Hippocampal formation (tissue), 2 donors: Measurements from ENCODE around the gene LARP1B.
"Not testable (repeated sequence)": the region's sequence is repeated elsewhere in the genome, so short reads cannot be mapped to it uniquely, and the experiment has no call there.

Experiments used
- DNase-seq, 2 donors: peaks; one replicate each; lab custom pipeline; 2025; lab: John Stamatoyannopoulos, UW

LARP1B gene

DNA sequence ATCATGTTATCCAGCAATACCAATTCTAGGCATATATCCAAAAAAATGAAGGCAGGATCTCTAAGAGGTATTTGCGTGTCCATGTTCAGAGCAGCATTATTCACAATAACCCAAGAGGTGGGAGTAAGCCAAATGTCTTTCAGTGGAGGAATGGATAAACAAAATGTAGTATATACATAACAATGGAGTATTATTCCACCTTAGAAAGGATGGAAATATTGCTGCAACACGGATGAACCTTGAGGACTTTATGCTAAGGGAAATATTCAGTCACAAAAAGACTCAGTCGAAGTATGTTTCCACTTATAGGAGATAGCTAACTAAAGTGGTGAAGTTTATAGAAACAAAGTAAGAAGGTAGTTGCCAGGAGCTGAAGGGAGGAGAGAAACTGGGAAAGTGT lies 74.3 kb downstream of the LARP1B start:
- no peak for DNase-seq

DNA sequence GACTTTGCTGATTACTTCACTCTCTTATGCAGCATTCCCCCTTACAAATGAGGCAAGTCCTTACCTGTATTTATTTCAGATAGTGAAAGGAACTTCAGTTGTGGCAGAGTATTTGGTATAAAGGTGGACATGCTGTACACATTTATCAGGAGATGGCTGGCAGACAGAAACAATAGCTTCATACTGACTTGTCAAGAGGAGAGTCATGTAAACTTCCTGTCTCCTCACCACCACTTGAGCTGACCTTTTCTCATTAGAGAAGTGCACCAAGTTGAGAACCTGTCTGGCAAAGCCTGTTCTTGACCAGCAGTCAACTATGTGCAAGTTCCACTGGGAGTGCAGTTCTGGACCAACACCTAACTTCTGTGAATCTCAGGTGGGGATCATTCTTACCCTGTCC lies 80.8 kb downstream of the LARP1B start:
- DNase-seq, result no peak

DNA sequence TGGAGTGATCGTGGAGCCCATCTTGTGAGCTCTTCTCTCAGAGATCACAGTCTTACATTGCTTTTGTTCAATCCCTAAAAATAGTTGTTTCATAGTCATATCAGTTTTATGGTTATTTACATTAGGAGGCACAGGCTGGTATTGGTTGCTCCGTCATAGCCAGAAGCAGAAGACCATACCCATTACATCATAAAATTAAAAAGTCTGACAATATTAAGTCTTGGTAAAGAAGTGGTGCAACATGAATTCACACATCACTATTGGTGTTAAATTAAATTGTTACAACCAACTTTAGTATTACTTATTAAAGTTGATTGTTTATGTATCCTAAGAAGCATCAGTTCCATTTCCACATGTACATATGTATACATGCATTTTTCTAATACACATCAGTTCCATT lies 84.6 kb downstream of the LARP1B start:
- DNase-seq, result no peak

DNA sequence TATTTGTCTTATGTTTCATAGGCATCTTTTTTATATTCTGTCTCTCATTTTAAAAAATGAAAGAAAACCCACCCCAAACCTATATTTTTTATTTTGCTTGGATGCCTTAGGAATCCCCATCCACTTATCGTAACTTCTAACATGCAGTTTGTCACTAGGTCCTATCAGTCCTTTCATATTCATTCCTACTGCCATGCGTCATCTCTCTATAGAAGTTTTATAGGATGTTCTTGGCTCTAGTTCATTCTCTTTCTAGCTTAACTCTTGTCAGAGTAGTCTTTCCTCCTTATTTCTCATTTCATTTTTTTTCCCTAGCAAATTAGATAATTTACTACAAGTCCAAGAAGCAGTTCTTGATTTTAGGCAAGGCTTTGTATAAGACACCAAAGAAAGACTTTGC lies 92.7 kb downstream of the LARP1B start:
- no peak for DNase-seq

DNA sequence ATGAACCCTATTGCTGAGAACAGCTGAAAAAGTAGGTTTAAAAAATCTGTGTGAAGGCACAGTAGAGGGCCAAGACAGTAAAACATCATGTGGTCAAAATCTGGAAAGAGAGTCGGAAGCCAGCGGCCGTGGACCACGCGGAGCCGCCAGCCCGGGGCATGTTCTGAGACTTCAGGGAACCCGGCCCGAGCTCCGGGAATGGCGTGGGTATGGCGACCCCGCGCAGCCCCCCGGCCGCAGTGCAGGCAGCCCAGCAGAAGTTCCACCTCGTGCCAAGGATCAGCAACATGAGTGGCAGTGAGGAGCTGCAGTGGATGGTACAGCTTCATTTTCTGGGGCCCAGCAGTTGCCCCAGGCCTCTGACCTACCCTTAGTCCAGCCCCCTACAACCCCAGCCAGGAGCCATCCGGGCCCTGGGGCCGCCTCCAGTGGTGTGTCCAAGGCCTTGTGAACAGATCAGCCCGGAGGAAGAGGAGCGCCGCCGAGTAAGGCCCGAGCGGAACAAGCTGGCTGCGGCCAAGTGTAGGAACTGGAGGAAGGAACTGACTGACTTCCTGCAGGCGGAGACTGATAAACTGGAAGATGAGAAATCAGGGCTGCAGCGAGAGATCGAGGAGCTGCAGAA lies 94.2 kb downstream of the LARP1B start:
- DNase-seq, result no peak

DNA sequence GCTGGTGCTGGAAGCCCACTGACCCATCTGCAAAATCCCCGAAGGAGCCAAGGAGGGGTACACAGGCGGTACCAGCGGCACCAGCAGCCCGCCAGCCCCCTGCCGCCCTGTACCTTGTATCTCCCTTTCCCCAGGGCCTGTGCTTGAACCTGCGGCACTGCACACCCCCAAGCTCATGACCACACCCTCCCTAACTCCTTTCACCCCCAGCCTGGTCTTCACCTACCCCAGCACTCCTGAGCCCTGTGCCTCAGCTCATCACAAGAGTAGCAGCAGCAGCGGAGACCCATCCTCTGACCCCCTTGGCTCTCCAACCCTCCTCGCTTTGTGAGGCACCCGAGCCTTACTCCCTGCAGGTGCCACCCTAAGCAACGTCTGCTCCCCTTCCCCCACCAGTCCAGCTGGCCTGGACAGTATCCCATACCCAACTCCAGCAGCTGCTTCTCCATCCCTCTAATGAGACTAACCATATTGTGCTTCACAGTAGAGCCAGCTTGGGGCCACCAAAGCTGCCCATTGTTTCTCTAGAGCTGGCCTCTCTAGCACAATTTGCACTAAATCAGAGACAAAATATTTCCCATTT lies 94.9 kb downstream of the LARP1B start:
- peak in 1 of 2 donors; percentile 1 for DNase-seq

DNA sequence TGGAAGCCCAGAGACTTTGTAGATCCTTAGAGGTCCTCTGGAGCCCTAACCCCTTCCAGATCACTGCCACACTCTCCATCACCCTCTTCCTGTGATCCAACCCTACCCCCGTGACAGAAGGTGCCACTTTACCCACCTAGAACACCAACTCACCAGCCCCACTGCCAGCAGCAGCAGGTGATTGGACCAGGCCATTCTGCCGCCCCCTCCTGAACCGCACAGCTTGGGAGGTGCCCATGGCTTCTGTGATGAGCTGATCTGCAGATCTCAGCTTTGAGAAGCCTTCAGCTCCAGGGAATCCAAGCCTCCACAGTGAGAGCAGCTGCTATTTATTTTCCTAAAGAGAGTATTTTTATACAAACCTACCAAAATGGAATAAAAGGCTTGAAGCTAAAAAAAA lies 95.4 kb downstream of the LARP1B start:
- DNase-seq, result not testable (repeated sequence)

DNA sequence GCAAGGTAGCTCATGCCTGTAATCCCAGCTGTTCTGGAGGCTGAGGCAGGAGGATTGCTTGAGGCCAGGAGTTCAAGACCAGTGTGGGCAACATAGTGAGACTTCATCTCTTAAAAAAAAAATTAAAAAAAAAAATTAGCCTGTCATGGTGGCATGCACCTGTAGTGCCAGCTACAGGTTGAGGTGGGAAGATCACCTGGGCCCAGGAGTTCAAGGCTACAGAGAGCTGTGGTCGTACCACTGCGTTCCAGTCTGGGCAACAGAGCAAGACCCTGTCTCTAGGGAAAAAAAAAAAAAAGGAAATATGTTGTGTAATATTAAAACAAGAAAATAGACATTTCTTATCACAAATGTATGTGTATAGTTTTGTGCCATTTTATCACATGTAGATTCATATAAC lies 97.8 kb downstream of the LARP1B start:
- DNase-seq, result no peak

DNA sequence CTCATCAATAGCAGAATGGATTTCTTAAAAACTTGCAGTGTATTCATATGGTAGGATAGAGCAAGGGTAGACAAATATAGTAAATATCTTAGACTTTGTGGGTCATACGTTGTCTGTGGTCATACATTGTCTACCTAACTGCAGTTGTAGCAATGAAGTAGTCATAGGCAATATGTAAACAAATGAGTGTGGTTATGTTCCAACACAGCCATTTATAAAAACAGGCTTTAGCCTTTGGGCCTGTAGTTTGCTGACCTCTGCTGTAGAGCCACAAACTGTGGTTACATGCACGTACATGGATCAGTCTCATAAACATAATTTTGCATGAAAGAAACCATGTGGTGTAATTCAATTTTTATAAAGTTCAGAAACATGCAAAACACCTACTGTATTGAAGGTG lies 98.9 kb downstream of the LARP1B start:
- no peak for DNase-seq

DNA sequence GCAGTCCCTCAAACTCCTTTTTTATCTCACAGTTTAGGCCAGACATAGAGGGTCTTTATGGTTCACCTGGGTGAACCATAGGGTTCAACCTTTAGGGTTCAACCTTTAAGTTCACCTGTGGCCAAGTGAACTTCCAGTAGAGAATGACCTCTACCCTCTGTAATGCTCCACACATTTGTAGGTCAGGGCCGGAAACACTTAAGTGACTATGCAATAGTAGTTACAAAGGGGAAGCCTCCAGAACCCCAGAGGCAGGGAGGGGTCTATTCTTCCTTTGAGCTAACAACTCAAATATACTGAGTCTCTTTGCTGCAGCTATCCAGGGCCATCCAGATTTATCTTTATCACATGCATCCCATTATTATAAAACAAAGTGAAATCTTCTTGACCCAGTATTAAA lies 100.0 kb downstream of the LARP1B start:
- DNase-seq, result no peak

DNA sequence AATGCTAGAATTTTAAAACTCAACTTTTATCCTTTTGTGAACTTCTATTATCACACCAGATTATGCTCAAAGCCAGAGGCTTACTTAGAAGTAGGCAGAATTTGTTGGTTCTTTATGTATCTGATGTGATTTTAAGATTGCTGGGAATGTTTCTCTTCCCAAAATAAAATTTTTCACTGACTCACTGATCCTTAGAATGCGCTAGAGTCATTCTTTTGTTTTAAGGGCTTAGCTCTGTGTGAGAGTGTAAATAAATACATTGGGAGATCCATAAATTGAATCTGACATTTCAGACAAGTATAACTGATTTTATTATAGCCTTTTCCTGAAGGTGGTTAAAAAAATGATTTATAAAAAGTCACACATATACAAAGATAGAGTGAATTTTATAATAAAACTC lies 101.3 kb downstream of the LARP1B start:
- no peak for DNase-seq

DNA sequence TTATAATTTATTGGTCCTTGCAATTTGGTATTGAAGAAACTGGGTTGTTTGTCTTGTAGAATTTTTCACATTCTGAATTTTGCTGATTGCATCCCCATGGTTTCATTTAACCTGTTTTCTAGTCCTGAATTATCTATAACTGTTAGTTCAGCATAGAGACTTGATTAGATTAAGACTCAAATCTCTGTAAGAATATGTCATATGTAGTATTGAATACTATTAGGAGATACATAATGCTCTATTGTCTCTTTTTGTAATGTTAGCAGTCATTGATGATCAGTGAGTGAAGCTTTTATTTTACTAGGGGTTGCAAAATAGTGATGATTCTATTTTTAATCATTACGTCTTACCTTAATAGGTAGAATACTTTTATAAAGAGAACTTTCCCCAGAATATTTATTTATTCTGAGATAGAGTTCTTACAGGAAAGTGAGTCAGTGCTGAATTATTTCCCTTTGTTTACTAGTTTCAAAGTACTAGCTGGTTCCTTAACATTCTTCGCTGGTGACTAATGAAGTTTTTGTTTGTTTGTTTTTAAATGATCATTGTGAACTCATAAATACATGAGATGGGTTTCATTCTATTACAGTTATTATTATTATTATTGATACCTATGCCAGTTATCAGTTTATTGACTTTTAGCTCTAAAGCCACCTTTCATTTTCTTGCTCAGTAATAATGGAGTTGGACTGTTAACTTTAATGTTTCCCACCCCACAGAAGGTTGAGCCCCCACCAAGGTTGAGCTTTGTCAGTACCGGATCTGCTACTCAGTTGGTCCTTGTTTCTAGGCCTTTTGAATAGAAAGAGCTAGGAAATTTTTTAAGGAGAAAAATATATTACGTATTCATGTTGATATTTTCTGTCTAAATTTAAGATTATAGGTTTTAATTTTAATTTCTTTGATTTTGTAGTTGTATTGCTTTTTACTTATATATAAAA lies 102.3 kb downstream of the LARP1B start:
- DNase-seq, result no peak

DNA sequence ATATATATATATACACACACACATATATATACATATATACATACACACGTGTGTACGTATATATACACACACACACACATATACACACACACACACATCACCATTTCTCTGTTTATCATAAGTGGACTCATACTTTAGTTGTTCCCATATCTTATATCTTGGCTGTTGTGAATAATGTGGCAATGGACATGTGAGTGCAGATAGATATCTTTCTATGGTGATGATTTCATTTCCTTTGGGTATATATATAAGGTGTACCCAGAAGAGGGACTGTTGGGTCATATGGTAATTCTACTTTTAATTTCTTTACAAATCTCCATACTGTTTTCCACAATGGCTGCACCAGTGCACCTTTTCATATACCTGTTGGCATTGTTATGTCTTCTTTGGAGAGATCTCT lies 105.9 kb downstream of the LARP1B start:
- DNase-seq, result no peak

DNA sequence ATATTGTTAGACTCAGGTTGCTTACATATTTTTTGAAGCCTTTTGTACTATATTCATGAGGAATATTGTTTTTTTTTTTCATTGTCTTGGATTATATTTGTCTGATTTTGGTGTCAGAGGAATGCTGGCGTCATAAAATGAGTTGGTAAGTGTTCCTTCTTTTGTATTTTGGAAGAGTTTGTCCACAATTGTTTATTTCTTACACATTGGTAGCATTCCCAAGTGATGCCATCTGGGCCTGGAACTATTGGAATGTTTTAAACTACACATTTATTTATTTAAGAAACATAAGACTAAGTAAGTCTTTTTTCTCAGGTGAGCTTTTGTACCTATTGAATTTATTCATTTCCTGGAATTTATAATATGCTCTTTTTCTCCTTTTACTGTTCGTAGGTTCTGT lies 107.6 kb downstream of the LARP1B start:
- no peak for DNase-seq

DNA sequence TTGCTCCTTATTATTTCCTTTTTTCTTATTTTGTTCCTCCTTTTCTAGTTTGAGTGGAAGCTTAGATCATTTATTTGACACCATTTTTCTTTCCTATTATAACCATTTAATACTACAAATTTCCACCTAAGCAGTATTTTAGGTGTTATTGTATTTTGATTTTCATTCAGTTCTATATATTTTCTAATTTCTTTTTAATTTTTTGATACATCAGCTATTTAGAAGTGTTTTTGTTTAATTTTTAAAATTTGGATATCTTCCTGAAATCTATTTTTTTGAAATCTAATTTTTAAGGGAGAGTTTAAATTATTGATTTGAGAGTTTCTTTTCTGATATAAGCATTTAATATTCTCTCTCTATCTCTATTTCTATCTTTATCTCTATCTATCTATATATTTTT lies 108.1 kb downstream of the LARP1B start:
- no peak for DNase-seq

DNA sequence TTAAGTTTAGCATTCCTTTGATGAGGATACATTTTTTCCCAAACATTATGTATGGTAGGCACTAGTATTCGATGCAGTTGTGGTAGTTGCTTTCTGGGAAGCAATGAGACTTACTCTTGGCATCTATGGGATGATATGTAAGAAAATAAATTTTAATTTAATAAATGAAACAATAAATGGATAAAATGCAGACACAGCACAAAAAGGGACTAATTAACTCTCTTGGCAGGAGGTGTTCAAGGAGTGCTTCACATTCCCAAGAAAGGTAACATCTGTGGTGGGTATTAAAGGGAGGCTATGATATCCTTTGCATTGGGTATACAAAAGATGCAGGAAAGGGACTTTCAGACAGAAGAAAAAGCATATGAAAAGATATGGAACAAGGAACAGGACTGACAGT lies 115.5 kb downstream of the LARP1B start:
- DNase-seq, result no peak

DNA sequence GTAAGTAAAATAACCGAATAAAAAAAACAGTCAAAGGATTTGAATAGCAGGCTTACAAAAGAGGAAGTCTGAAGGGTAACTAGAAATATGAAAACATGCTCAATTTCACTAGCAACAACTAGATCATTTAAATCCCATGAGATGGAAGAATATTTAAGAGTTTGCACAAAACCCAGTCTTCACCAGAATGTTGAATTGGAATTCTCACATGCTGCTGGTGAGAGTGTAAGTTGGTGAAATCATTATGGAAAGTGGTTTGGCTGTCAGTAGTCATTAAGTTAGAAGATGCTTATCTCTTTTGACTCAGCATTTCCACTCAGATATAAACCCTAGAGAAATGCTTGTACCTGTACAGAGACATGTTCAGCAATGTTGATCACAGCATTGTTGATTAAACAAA lies 116.4 kb downstream of the LARP1B start:
- DNase-seq, result no peak

DNA sequence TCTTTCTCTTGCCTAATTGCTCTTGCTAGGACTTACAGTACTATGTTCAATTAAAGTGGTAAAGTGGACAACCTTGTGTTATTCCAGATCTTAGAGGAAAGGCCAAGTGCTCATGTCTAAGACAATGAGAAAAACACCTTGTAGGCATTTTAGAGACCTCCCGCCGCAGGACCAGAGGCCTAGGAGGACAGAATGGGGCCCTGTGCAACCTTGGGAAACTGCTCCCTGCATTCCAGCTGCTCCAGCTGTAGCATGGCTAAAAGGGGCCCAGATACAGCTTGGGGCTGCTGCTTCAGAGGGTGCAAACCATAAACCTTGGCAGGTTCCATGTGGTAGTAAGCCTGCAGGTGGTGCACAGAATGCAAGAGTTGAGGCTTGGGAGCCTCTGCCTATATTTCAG lies 125.5 kb downstream of the LARP1B start:
- DNase-seq, result no peak

DNA sequence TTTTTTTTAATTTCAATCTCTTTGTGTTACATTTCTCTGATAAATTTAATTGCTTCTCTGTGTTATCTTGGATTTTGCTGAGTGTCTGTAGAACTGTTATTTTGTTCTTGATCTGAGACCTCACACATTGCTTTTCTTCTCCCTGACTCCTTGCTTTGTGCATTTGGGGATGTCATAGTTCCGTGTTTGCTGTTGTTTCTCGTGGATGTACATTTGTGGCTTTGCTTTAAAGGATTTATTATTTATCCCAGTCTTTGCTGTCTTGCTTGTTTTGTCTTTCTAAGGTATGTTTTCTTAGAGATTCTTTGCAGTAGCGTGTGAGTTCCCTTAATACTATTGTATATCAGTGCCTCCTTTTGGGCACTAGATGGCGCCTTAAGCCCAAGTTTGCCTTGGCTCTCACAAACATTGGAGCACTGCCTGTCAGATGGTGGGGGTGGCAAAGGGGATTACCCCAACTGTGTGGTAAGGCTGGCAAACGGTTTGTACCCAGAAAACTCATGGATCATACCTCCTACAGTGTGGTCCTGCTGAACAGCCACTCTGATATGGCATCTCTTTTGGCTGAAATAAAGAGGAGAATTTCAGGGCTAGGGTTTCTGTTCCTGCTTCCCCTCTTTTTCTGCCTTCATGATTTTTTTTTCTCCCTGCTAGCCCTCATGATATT lies 130.1 kb downstream of the LARP1B start:
- peak; percentile 39 to 70 for DNase-seq

DNA sequence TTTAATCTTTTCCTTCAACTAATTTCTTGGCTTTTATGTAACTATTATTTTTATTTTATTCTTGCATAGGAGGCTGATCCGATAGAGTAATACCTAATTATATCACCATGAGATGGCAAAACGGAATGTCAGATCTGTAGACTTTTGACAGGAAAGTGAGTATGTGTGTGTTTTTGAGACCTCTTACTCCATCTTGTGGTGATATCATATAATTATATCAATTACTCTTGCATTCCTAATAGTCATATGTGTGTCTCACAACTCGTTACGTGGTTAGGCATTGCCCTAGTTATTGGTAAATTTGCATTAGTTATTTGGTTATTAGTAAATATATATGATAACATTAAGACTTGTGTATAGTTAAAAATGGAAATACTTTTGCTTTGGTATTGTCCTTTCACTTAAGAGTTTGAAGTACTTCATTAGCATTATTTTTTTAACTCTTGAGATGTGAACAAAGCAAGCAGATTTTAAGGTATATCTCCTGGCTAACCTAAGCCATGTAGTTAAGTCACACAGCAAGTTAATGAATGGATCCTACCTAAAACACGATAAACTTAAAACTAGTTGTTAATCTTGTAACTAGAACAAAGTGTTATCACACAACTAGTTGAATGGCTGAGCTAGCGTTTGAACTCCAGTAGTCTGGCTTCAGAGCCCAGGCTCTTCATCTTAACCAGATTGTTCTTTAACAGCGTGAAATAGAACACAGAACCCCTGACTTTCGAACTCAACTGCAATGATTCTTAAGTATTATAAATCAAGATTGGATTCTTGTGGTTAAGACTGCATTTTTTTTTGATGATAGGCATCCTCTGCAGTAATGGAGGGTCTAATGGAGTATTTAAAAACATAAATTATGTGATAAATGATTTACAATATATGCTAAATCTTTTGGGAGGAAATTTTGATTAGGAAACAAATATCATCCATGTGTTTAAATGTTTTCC lies 159.4 kb downstream of the LARP1B start:
- DNase-seq, result peak in 1 of 2 donors; percentile 33

DNA sequence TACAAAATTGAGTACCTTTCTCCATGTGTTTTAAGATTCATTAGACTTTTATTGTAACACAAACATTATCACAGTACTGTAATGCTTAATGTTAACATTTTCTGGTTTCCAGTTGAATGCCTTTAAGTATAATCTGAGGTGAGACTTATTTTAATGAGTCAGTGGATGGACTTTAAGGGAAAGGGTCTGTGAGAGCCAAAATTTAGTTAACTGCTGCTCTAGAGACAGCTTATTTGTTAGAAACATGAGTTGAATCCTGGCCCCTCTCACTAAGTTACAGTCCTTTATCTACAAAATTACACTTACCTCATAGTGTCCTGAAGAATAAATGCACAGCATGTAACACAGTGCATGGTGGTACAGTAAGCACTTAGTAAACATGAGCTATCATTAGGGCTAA lies 160.5 kb downstream of the LARP1B start:
- no peak for DNase-seq
